ENCODE results near the gene CSPG4.

DNA sequence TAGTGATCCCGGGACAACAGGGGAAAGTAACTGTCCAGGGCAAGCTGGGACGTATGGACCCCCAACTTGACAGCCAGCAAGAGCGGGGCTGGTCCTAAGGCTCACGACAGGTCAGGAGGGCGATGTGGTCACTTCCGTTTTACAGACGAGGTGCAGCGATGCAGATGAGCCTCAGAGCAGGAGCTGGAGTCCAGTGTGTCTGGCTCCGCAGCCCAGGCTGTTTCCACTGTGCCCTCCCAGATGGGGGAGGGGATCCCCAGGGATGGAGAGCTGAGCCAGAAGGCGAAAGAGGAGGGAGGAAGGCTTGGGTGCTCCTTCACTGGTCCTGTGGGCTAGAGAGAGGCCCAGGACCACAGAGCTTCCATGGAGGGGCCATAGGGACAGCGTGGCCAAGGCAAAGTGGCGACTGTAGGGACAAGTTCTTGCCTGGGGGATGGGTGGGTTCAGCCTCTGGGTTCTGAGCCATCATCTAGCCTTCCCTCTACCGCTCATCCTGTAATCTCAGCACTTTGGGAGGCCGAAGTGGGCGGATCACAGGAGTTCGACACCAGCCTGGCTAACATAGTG lies 59.2 kb downstream of the CSPG4 start:
- TF ChIP-seq POLR2A (IDR thresholded peaks at IDR 0.05) (no peak), EP300 (IDR thresholded peaks at IDR 0.05) (no peak)

Data from ovary (tissue), 1 donor.